ENCODE measurements around the gene CHST8.

- TF ChIP-seq EGR1 (IDR thresholded peaks at IDR 0.05; ENCODE audit: low read depth in 2 of 2) (no peak), REST (IDR thresholded peaks at IDR 0.05) (no peak), SP1 (IDR thresholded peaks at IDR 0.05) (no peak), RXRA (IDR thresholded peaks at IDR 0.05) (no peak)
- TF ChIP-seq, protein P1, sequence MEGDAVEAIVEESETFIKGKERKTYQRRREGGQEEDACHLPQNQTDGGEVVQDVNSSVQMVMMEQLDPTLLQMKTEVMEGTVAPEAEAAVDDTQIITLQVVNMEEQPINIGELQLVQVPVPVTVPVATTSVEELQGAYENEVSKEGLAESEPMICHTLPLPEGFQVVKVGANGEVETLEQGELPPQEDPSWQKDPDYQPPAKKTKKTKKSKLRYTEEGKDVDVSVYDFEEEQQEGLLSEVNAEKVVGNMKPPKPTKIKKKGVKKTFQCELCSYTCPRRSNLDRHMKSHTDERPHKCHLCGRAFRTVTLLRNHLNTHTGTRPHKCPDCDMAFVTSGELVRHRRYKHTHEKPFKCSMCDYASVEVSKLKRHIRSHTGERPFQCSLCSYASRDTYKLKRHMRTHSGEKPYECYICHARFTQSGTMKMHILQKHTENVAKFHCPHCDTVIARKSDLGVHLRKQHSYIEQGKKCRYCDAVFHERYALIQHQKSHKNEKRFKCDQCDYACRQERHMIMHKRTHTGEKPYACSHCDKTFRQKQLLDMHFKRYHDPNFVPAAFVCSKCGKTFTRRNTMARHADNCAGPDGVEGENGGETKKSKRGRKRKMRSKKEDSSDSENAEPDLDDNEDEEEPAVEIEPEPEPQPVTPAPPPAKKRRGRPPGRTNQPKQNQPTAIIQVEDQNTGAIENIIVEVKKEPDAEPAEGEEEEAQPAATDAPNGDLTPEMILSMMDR (IDR thresholded peaks at IDR 0.05; ENCODE audit: low read depth, low read length, missing input control) = no peak
Measured at GRCh38 chr19:33727331-33727998, 105.7 kb downstream of the CHST8 start.
